Renal cortex interstitium (tissue), 15 donors: ENCODE measurements around the gene ARID3B. TPM values are rescaled to one million over a fixed set of nuclear protein-coding genes. Genes with fewer than 3 reads are reported as not detected.
"Not testable (repeated sequence)": the region's sequence is repeated elsewhere in the genome, so short reads cannot be mapped to it uniquely, and the experiment has no call there.

ENCODE experiments used
- DNase-seq, 11 donors: peaks; one replicate each; pipeline ENCODE4 v3.0.0-alpha.2; 2013; ENCODE audit warnings: low read depth in 9 of 11, low spot score in 4 of 11; ENCODE audit errors: extremely low read depth in 1 of 11
- long read RNA-seq, 16 experiments: transcript quantifications; one replicate each; lab custom pipeline, GENCODE V29; 2026
- polyA plus RNA-seq, 3 donors: library from polyadenylated mRNA; unstranded; fragments of 120-200 nt; gene quantifications; one replicate each; pipeline ENCODE4 v1.2.1, GENCODE V29; 2013; ENCODE audit not compliant: insufficient read length in 3 of 3

ARID3B gene
- 10 to 100 TPM; 13.5 to 17.7 (median 17.1) TPM for polyA plus RNA-seq
- long read RNA-seq, donor 1, partial matches to known transcripts: 7 of 7 reads
- long read RNA-seq, donor 1, other reads (novel, unspliced or antisense): 0 of 7 reads
- long read RNA-seq, donor 2, partial matches to known transcripts: 0 of 1 reads
- long read RNA-seq, donor 2, other reads (novel, unspliced or antisense): 0 of 1 reads
- long read RNA-seq, donor 3: 0 reads
- long read RNA-seq, donor 4, full-length matches to known transcripts: 1 of 1 reads
- long read RNA-seq, donor 4, partial matches to known transcripts: 0 of 1 reads
- long read RNA-seq, donor 4, other reads (novel, unspliced or antisense): 0 of 1 reads
- long read RNA-seq, donor 5: 0 reads
- long read RNA-seq, donor 6, partial matches to known transcripts: 5 of 6 reads
- long read RNA-seq, donor 6, other reads (novel, unspliced or antisense): 0 of 6 reads
- long read RNA-seq, donor 7, partial matches to known transcripts: 5 of 5 reads
- long read RNA-seq, donor 7, other reads (novel, unspliced or antisense): 0 of 5 reads
- long read RNA-seq, donor 8: 0 reads
- long read RNA-seq, donor 9: 0 reads
- long read RNA-seq, donor 10, full-length matches to known transcripts: 4 of 4 reads
- long read RNA-seq, donor 10, partial matches to known transcripts: 0 of 4 reads
- long read RNA-seq, donor 10, other reads (novel, unspliced or antisense): 0 of 4 reads
- long read RNA-seq, donor 11, full-length matches to known transcripts: 2 of 2 reads
- long read RNA-seq, donor 11, partial matches to known transcripts: 0 of 2 reads
- long read RNA-seq, donor 11, other reads (novel, unspliced or antisense): 0 of 2 reads
- long read RNA-seq, donor 12: 0 reads
- long read RNA-seq, donor 13: 0 reads
- long read RNA-seq, donor 14: 0 reads
- long read RNA-seq, donor 15, full-length matches to known transcripts: 1 of 1 reads
- long read RNA-seq, donor 15, partial matches to known transcripts: 0 of 1 reads
- long read RNA-seq, donor 15, other reads (novel, unspliced or antisense): 0 of 1 reads
- long read RNA-seq, donor 16, full-length matches to known transcripts: 4 of 10 reads
- long read RNA-seq, donor 16, partial matches to known transcripts: 6 of 10 reads
- long read RNA-seq, donor 16, other reads (novel, unspliced or antisense): 0 of 10 reads

DNA sequence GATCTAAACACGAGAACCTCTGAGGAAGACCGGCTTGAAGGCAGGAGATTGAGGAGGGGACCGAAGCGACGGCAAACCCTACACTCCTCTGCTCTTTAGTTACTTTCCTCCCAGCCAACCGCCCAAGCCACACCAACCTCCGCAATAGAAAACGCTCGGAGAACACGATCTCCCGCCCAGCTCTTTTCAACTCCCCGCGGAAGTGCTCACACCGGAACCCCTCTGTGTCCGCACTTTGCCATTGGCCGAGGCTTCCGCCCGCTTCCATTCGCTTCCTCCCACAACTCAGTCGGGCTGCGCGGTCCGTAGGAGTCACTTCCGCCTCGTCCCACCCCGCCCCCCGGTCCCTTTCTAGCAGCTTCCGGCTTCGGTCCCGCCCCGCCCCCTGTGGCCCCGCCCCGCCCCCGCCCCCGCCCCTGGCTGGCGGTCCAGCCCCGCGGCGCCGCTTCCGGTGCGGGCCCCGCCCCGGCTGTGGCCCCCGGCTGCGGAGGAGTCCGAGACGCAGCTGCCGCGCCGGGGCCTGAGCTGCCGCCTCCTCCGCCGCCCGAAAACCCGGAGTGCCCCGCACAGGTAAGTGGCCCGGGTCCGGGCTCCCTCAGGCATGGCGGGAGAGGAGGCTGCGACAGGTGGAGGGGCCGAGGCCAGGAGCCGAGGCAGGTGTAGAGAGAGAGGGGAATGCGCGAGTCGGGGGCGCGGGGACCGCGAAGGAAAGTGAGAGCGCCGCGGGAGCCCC, at the start of gene ARID3B:
ARID3B (plus strand) TSS at position 460 of the 733 bp plus-strand sequence. CDS start 2,717 bp downstream, outside the sequence.
- DNase-seq: peak; percentile 82 to 96 (median 94)

- no peak for DNase-seq
These were observed 44.4 kb upstream of the ARID3B start for GRCh38 chr15:74496648-74497047.

DNA sequence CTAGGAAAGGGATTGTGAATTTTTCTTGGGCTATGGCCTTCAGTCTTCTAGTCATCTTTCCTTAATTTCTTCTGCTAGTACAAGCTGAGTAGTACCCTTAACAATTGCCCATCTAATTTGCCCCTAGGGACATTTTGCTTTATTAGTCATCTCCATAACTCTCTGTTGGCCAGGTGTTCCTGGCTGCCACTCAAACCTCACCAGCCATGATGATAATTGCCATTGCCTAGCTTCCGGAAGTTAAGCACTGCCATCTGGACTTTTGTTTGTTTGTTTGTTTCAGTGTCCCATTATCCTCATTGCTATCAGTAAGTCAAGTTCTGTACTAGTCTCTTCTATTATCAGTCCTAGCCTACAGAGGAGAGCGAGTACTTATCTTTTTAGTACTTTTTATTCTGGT, 43.4 kb upstream of the ARID3B start:
- no peak for DNase-seq

GRCh38 chr15:74499366-74499765, 41.7 kb upstream of the ARID3B start:
- DNase-seq: no peak

- no peak for DNase-seq
These were observed 40.6 kb upstream of the ARID3B start for GRCh38 chr15:74500401-74500800.

DNA sequence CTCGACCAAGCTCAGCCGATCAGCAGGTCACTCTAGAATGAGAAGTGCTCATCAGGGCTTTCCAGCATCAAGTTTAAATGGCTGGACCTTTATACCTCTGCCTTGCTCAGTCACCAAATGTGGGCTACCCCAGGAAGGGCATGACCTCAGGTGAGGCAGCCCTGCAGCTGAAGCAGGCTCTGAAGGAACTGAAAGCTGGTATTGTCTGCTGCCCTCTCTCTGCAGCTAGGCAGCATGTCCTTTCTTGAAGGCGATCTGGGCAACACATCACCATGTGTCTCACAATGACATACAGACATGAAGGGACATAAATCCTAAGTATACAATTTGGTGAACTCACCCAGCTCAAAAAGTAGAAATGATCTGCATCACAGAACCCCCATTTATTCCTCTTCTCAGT, 38.7 kb upstream of the ARID3B start:
- no peak for DNase-seq

DNA sequence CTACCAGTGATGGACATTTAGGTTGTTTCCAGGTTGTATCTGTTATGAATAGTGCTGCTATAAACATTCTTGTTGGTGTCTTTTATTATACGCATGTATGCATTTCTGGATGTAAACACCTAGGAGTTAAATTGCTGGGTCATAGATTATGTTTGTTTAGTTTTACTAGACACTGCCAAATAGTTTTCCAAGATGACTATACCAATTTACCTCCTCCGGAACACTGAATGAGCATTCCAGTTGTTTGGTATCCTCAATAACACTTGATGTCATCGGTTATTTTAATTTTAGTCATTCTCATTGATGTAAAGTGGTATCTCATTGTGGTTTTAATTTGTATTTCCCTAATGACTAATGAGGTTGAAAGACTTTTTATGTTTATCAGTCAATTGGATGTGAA, 36.6 kb upstream of the ARID3B start:
- no peak for DNase-seq

DNA sequence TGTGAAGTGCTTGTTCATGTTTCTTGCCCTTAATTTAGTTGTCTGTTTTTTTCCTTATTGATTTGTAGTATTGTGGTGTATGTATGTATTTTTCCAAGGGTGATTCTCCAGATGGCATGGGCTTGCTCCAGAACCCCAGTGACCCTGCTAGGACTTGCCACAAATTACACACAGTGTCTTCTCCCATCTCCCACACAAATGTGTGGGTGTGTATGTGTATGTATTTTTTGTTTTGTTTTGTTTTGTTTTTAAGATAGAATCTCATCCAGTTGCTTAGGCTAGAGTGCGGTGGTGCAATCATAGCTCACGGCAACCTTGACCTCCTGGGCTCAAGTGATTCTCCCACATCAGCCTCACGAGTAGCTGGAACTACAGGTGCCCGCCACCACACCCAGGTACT, 36.2 kb upstream of the ARID3B start:
- no peak for DNase-seq

DNA sequence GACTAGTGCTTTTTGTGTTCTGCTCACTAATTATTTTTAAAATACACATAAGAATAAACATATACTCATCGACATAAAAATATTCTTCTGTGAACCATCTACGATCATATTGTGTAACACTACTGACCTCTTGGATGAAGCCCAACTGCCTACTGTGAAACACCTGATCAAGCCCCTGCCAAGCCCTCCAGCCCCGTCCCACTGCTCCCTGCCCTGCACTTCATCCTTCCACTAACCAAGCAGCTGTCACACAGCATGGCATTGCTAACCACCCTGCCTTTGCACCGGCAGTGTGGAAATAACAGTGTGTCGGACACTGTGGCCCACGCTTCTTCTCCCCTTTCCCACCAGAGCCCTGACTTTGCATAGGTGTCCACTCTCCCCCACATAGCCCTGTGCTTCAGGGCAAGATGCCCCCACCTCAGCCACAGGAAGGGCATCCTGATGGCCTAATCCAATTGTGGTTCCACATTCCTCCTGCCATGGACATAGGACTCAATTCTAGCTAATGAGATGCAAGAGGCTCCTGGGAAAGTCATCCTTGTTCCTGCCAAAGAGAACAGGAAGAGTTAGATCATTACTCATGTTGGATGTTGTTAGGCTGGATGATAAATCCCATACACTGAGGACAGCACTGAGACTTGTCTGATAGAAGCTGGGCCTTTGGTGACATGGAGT, 35.0 kb upstream of the ARID3B start:
- DNase-seq: no peak

DNA sequence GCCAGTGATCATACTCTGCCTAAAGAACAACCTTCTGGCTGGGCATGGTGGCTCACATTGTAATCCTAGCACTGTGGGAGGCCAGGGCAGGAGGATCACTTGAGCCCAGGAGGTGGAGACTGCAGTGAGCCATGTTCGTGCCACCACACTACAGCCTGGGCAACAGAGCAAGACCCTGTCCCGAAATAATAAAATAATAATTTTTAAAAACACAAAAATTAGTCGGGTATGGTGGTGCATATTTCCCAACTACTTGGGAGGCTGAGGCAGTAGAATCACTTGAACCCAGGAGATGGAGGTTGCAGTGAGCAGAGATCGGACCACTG, 34.5 kb upstream of the ARID3B start:
- no peak for DNase-seq

GRCh38 chr15:74511583-74511982, 29.4 kb upstream of the ARID3B start:
- no peak for DNase-seq

DNA sequence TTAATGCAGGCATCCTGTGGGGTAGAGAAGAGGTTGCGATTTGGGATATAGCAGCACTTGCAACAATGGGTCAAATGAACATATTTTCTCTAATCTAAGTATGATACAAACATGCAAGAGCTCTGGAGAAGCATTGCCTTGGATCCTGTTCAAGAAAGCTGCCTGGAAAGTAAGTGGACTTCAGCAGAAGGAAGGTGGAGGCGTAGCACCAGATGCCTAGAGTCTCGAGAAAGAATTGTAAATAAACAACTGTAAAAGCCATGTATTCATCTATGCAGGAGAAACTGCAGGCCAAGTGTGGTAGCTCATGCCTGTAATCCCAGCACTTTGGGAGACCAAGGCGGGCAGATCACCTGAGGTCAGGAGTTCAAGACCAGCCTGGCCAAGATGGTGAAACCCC, 27.0 kb upstream of the ARID3B start:
- not testable (repeated sequence) for DNase-seq

- no peak for DNase-seq
These were observed 23.9 kb upstream of the ARID3B start for GRCh38 chr15:74517096-74517495.

- DNase-seq: no peak
These were observed 21.7 kb upstream of the ARID3B start for GRCh38 chr15:74519311-74519710.

DNA sequence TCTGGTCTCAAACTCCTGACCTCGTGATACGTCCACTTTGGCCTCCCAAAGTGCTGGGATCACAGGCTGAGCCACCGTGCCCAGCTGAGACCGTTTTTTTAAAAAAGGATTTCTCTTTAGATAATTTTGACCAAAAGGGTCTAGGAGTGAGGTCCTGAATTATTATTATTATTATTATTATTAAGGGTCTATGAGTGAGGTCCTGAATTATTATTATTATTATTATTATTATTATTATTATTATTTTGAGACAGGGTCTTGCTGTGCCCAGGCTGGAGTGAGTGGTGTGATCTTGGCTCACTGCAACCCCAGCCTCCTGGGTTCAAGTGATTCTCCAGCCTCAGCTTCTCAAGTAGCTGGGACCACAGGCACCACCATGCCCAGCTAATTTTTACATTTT, 20.6 kb upstream of the ARID3B start:
- DNase-seq: no peak

- no peak for DNase-seq
These were observed 17.0 kb upstream of the ARID3B start for GRCh38 chr15:74523982-74524381.

DNA sequence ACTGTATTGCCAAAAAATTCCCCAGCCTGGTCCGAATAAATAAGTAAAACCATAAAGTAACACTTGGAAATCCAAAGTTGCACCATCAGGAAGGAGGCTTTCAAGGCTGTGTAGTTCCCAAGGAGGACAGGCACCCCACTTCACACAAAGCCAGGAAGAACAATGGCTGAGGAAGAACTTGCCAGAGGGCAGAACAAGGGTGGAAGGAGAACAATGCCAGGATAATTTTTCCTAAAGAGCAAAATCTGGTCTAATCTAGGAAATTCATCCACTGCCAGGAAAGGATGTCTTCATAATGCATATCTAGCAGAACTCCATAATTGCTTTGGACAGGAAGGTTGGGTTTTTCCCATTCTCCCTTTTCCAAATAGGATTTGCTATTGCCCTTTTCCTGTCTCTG, 15.7 kb upstream of the ARID3B start:
- DNase-seq: no peak

- no peak for DNase-seq
These were observed 15.1 kb upstream of the ARID3B start for GRCh38 chr15:74525945-74526344.

- no peak for DNase-seq
These were observed 12.1 kb upstream of the ARID3B start for GRCh38 chr15:74528876-74529275.
